BJ (cell line): ENCODE results near the gene GNPDA1. TPM values are rescaled to one million over a fixed set of nuclear protein-coding genes. Genes with fewer than 3 reads are reported as not detected.

Experiments used
- CTCF ChIA-PET: fragments of 350-600 bp; formaldehyde crosslinking; extraction: SDS; loops from one replicate; lab custom pipeline; 2021; ENCODE audit warnings: antibody characterized with exemption, inconsistent platforms; lab: Yijun Ruan, JAX
- POLR2A ChIA-PET: fragments of 300-600 bp; sonication (Branson Sonifier 250); formaldehyde crosslinking; extraction: SDS; loops from one replicate; lab custom pipeline; 2021; ENCODE audit warnings: antibody characterized with exemption; lab: Charles Lee
- DNase-seq: peaks from one replicate; pipeline ENCODE4 v3.0.0-alpha.2; 2011; ENCODE audit warnings: low read depth
- H3K27me3 ChIP-seq: 2 replicates; pipeline ENCODE4 v1.6.0; 2011; ENCODE audit warnings: low read length; ENCODE audit not compliant: control insufficient read depth, insufficient read depth
- H3K36me3 ChIP-seq: 2 replicates; pipeline ENCODE4 v1.5.1; 2011; ENCODE audit warnings: low read length; ENCODE audit not compliant: control insufficient read depth, insufficient read depth
- H3K4me3 ChIP-seq: 2 replicates; pipeline ENCODE4 v1.5.1; 2011; ENCODE audit warnings: low read depth, mild to moderate bottlenecking, control low read depth, low read length
- polyA plus RNA-seq: library from polyadenylated mRNA; depleted of rRNA; stranded (reverse); fragments of >200 nt; gene quantifications from 2 replicates; pipeline ENCODE4 v1.2.3, GENCODE V29; 2011
- TF ChIP-seq, protein P1 (sequence below): IDR thresholded peaks from 2 replicates; pipeline ENCODE4 v1.5.1; 2011; ENCODE audit warnings: low read depth, mild to moderate bottlenecking, control low read depth, inconsistent platforms, low read length, moderate library complexity; ENCODE audit not compliant: insufficient read depth

The GNPDA1 gene
- polyA plus RNA-seq, 1 experiment, result 12.5 TPM

DNA sequence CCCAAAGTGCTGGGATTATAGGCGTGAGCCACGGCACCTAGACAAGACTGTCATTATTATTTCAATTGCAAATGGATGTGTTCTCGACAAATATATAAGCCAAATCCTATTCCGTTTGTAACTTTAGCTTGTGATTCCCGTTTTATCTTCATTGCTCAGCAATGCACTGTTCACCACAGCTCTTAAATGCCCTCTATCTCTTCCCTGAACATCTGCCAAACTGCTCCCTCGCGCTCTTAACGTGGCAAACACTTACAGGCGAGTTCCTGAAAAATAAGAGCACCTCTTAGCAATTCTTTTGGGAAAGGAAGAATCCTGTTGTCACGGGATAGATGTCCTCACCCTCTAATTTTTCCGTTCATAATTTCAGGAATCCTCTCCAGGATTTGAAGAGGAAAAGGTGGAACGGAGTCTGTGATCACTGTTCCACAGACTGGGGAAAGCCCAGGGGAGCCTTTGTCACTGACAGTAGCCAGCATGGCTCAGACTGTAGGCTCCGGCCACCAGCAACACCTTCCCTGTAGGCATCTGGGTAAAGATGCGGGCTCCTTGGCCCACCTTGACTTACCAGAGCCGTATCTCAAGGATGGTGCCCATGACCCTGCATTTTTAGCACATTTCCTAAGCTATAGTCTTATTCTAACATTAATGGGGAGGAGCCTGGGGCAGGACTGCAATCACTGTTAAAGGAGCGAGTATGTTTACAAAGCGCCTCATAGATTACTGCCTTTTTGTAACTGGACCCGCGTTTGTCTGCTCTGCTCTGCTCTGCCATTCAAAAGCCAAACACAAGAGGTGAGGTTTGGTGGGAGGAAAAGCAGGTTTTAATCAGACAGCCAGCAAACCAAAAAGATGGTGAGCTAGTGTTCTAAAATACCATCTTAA lies 20.2 kb upstream of the GNPDA1 start:
- POLR2A ChIA-PET, result no interaction called here
- CTCF ChIA-PET, result interaction anchor here (1.6 kb wide), 1 partner anchor 17 kb away, joined by 4 read pairs; no protein-coding TSS in a partner anchor
- DNase-seq, result no peak
- H3K36me3 ChIP-seq, result no peaks in the 10 kb centered on the region
- TF ChIP-seq, protein P1, sequence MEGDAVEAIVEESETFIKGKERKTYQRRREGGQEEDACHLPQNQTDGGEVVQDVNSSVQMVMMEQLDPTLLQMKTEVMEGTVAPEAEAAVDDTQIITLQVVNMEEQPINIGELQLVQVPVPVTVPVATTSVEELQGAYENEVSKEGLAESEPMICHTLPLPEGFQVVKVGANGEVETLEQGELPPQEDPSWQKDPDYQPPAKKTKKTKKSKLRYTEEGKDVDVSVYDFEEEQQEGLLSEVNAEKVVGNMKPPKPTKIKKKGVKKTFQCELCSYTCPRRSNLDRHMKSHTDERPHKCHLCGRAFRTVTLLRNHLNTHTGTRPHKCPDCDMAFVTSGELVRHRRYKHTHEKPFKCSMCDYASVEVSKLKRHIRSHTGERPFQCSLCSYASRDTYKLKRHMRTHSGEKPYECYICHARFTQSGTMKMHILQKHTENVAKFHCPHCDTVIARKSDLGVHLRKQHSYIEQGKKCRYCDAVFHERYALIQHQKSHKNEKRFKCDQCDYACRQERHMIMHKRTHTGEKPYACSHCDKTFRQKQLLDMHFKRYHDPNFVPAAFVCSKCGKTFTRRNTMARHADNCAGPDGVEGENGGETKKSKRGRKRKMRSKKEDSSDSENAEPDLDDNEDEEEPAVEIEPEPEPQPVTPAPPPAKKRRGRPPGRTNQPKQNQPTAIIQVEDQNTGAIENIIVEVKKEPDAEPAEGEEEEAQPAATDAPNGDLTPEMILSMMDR, result no peak
- H3K4me3 ChIP-seq, result no peak overlapping the region
- H3K27me3 ChIP-seq, result no peaks in the 10 kb centered on the region

DNA sequence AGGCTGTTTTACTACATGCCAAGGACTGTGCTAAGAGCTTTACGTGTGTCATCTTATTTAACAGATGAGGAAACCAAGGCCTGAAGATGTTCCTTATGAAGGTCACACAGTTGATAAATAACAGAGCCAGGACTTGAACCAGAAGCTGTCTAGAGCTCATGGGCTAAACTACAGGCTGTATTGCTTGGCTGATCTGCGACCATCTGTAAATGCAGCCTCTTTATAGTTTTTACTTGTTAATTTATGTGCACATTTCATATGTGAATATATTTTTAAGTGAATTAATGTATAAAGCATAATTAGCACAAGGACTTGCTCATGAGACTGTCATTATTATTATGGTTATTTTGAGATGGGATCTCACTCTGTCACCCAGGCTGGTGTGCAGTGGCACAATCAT lies 19.3 kb upstream of the GNPDA1 start:
- TF ChIP-seq, protein P1, result no peak
- Histone ChIP-seq H3K36me3 (no peaks in the 10 kb centered on the region), H3K4me3 (no peak overlapping the region), H3K27me3 (no peaks in the 10 kb centered on the region)
- no peak for DNase-seq
- ChIA-PET POLR2A (no interaction called here), CTCF (interaction anchor here (1.6 kb wide), 1 partner anchor 17 kb away, joined by 4 read pairs; no protein-coding TSS in a partner anchor)

DNA sequence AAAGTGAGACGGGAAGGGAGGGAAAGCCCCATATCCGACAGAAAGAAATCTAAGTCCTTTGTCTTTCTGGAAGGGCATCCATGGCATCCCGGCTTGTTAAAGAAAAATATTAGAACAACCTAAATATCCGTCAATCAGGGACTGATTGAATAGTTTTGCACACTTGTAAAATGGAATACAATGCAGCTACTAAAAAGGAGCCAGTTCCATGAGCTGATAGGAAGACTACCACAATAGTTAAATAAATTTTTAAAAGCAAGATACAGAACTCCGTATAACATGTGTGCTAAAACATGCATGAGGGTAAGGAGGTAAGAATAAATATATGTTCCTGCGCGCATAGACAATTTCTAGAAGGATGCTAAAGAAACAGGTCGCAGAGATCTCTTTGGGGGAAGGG lies 12.8 kb upstream of the GNPDA1 start:
- H3K4me3 ChIP-seq, result no peak overlapping the region
- no peak for DNase-seq
- H3K36me3 ChIP-seq, result no peaks in the 10 kb centered on the region
- ChIA-PET POLR2A (no interaction called here), CTCF (interaction anchor here (1.2 to 2.5 kb wide), 2 partner anchors 10 to 13 kb away, joined by 5 to 11 read pairs; partner anchors contain the start of gene GNPDA1)
- no peaks in the 10 kb centered on the region for H3K27me3 ChIP-seq
- TF ChIP-seq, protein P1, result no peak

DNA sequence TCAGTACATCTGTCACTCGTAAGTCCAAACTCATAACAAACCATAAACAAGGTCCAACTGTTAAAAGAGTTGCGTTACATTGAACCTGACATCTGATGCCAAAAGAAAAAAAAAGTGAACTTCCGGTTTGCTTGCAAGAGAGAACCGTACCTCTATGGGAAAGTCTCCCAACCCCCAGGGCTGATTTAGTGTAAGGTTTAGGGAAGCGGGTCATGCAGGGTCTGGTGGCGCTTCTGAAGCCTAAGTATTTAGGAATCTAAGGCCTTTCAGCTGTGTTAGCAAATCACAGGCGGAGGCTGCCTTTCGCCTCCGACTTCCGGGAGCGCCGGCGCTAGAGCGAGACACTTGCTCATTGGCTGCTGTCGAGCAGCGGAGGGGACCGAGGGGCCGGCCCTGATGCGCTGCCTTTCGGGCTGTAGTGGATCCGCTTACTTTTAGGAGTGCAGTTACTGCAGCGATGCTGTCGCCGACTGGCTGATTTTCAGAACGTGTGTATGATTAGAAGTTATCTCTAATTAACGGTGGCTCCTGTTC lies 12.0 kb upstream of the GNPDA1 start:
- Histone ChIP-seq H3K4me3 (peak overlapping the region; percentile 41), H3K27me3 (no peaks in the 10 kb centered on the region), H3K36me3 (no peaks in the 10 kb centered on the region)
- DNase-seq, result peak; percentile 49
- CTCF ChIA-PET, result interaction anchor here (1.0 to 2.5 kb wide), 4 partner anchors 10 to 146 kb away, joined by 3 to 11 read pairs (median 4); partner anchors contain the start of gene GNPDA1
- POLR2A ChIA-PET, result interaction anchor here (0.6 to 1.0 kb wide), 2 partner anchors 56 kb away, joined by 4 to 10 read pairs; partner anchors contain the start of gene RNF14
- TF ChIP-seq, protein P1, result no peak

DNA sequence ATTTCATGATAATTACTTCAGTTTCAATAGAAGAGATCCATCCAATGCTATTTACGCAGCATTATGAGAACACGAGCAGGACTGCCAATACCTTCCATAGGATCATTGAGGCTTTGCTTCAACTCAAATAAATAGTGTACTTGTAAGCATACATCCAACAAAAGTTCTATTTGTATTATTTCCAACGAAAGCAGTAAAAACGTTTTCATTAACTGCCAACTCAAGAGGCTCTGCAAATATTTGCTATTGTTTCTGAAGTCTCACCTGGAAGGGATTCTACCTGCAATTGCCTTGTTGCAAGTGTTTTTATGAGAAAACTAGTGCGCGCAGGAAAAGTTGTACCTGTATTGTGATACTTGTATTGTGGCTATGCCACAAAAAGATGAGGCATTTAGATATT lies 11.0 kb upstream of the GNPDA1 start:
- Histone ChIP-seq H3K27me3 (no peaks in the 10 kb centered on the region), H3K36me3 (no peaks in the 10 kb centered on the region), H3K4me3 (no peak overlapping the region)
- no peak for DNase-seq
- ChIA-PET POLR2A (no interaction called here), CTCF (interaction anchor here (1.0 to 2.5 kb wide), 2 partner anchors 9 to 145 kb away, joined by 3 to 11 read pairs; no protein-coding TSS in a partner anchor)
- TF ChIP-seq, protein P1, result no peak
